Measurements from ENCODE around the gene NOTCH3.

The NOTCH3 gene

DNA sequence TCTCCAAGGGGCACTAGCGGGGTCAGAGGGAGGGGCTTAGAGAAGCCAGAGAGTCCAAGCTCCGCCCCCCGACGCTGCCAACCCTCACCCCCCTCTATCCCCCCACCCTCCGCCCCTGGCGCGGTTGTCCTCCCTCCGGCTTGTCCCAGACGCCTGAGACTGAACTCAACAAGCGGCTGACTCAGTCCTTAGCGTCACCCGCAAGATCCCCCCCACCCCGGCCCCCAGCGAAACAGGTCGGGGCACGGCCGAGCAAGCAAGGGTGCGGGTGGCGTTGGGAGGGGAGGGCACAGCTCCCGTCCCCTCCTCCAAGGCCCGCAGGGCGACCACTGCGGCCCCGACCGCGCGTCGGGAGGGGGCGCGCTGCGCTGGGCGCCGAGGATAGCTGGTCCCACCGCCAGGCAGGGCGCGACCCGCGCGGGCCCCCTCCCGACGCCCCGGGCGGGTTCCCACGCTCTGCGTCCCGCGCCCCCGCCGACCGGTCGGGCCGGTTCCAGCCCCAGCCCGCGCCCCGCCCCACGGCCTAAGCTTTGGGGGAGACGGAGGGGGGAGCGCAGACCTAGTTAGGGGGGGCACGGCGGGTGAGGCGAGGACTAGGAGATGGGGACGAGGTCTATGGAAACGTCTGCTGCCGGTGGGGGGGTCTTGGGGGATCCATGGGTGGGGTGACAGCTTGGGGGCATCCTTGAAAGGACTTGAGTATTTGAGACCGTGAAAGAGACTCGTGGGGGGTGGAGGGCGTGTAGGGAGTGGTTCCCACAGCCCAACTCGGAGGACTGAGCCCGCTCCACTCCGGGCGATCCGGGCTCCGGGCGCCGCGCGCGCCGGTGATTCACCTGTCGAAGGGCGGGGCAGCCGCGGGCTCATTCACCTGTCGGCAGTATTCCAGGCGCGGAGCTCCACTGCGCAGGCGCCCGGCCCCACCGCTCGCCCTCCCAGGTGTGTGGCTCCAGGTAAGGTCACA lies 5.1 kb downstream of the NOTCH3 start:
- peak; percentile 63 to 73 for DNase-seq

DNA sequence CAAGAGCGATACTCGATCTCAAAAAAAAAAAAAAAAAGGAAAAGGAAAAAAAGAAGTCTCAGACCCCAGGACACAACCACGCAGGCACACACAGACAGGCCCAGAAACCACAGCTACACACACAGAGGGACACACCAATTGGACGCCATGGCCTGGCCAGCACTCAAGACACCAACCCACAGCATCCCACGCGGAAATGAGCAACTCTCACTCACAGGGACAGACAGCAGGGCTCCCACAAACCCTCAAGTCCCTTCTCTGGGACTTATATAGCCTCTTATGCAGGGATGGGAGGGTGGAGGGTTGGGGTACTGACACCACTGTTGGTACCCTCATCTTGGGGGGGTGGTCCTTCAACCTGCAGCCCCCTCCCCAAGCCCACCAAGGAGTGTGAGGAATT lies 5.9 kb downstream of the NOTCH3 start:
- DNase-seq: no peak

DNA sequence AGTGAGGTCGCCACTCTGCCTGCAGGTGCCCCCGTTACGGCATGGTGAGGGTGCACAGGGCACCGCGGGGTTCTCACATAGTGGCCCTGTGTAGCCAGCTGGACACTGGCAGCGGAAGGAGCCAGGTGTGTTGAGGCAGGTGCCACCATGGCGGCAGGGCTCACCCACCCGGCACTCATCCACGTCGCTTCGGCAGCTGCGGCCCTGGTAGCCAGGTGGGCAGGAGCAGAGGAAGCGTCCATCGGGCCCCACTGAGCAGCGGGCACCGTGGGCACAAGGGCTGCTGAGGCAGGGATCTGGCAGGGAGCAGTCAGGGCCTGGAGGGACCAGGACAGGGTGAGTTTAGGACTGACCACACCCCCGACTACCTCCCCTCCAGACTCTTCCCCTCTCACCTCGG lies 8.8 kb downstream of the NOTCH3 start:
- DNase-seq: no peak

DNA sequence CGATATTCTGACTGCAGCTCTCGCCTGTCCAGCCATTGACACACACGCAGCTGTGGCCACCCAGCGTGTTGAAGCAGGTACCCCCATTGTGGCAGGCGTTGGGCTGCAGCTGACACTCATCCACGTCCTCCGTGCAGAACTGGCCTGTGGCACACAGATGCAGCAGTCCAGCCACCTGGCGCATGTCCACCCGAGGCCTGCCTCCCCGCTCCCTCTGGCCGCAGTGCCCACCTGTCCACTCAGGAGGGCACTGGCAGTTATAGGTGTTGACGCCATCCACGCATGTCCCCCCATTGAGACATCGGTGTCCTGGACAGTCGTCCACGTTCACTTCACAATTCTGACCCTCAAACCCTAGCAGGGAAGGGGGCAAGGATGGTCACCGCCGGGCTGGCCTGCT lies 9.3 kb downstream of the NOTCH3 start:
- no peak for DNase-seq

DNA sequence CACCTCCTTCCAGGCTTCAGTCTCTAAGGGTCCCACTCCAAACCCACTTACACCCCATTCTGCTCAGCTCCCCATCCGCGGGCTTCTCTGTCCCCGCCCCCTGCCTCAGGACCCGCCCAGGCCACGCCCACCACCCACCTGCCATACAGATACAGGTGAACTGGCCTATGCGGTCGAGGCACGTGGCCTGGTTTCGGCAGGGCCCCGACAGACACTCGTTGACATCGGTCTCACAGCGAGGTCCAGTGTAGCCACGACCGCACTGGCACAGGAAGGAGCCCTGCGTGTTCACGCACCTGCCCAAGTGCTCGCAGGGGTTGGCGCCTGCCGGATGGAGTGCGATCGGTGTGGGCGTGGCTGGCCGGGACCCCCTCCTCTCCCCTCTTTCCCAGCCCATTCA lies 11.9 kb downstream of the NOTCH3 start:
- DNase-seq: no peak

DNA sequence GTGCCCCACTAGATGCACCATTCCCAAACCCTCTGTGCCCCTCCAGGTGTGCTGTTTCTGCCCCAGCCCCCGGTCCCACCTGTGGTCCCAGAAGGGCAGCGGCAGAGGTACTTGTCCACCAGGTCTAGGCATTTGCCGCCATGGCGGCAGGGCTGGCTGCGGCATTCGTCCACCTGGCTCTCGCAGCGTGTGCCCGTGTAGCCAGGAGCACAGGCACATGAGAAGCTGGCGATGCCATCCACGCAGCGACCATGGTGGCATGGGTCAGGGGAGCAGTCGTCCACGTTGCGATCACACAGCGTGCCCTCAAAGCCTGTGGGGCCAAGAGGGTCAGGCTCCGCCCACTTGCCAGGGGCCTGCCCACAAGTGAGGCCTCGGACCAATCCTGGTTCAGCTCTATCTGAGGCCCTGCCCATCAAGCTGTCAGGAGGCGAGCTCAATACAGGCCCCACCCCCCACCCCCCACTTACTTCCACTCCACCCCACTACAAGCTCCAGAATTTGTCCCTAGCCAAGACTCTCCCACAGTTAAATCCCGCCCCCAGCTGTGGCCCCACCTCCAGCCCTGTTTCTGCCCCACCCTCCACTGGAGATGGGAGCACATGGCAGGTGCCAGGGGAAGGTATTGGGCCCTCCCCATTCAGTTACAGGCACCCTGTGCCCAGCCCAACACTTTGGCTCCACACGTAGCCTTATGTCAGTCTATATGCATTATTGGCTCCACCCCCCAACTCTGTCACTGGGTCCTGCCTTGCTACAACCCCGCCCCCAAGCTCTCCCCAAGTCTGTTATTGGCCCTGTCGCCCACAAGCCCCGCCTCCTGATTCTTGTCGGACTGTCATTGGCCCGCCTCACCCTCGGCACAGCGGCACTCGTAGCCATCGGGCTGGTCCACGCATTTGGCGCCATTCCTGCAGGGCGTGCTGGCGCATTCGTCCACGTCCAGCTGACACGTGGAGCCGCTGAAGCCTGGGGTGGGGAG lies 13.5 kb downstream of the NOTCH3 start:
- DNase-seq: no peak

DNA sequence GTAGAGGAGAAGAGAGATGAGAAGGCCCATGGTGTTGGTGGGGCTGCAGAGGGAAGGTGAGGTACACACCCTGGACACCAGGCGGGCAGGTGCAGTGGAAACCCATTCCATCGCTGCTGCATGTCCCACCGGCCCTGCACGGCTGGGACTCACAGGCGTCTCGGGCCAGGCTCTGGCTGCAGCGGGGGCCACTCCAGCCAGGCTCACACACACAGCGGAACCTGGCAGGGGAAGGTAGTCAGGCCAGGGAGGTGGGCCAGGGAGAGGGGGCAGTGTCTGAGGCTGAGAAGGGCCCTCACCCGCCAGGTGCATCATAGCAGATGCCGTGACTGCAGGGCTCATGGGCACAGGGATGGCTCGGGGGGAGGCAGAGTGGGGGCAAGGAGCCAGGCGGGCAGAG lies 15.6 kb downstream of the NOTCH3 start:
- no peak for DNase-seq

DNA sequence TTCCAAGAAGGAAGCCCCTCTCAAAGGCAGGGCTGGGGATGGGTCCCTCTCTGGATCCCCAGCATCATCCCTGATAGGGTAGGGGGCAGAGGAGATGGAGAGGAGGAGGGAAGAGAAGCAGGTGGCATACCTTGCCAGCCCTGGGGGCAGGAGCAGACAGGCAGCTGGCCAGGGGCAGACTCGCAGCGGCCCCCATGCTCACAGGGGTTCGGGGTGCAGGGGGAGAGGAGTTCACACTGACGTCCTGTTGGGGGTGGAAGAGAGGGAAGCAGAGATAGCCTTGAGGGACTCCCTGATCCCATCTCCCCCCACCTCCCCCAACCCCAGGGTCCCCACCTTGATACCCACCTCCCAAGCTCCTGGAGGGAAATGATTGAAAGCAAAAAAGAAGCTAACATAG lies 16.0 kb downstream of the NOTCH3 start:
- DNase-seq: no peak

DNA sequence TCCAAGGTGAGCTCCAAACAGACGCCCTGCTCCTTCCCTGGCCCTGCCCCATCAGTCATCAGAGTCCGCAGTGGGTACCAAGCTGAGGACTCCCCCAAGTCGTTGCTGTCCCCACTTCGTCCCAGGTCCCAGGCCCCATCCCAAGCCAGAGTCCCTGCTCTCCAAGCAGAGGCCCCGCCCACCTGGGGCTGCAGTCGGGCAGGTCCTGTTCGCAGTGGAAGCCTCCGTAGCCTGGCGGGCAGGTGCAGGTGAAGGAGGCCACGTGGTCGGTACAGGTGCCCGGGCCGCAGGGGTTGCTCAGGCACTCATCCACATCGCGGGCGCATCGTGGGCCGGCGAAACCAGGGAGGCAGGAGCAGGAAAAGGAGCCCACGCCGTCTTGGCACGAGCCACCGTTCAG lies 19.4 kb downstream of the NOTCH3 start:
- DNase-seq: peak; percentile 10 to 44

DNA sequence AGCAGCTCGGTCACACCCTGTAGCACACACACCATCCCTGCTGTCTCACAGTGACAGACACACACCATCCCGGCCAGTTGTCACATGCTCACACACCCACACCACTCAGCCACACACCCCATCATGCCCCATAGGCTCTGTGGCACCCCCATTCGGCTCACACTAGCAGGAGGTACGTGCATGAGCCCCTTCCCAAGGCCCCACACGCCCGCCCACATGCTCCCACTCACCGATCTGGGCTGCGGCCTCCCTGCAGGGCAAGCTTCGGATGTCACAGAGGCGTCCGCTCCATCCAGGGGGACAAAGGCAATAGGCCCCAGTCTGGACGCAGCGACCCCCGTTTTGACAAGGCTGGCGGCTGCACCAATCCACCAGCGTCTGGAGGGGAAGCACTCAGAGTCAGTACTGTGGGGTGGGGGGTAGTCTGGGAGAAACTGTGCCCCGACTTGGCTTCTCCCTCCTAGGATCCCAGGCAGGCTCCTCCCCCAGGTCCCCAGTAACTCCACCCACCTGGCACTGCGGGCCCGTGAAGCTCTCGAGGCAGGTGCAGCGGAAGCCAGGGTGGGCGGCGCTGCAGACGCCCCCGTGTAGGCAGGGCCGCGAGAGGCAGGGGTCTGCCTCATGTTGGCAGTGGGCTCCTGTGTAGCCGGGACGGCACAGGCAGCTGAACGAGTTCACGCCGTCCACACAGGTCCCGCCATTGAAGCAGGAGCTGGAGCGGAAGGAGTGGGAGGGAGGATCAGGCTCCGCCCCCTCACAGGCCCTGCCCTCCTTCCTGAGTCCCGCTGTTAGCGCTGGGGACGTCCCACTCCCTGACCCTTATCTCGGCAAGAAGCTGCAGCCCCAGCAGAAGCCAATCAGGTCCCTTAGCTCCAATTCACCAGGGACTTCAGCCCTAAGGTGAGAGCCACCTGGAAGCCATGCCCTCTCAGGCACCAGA lies 20.1 kb downstream of the NOTCH3 start:
- DNase-seq: peak; percentile 53 to 69

DNA sequence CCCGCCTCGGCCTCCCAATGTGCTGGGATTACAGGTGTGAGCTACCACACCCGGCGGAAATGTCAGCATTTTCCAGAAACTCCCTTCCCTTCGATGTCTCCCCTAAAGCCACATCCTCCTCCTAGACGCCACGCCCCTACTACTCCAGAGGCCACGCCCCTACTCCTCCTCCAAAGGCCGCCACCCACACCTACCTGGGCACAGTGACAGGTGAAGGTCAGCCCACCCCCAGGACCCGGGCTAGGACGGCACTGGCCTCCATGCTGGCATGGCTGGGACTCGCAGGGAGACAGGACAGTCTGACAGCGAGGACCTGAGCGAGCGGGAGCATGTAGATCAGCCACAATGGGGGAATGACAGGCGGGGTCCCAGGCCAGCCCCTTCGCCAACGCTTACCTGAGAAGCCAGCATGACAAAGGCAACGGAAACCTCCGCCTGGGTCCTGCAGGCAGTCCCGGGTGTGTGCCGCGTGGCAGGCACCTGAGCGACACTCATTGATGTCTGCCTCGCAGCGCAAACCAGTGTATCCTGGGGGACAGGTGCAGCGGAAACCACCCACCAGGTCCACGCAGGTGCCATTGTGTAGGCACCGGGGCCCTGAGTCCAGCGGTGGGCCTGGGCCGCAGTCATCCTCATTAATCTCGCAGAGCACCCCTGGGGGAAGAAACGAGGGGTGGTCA lies 22.0 kb downstream of the NOTCH3 start:
- no peak for DNase-seq

DNA sequence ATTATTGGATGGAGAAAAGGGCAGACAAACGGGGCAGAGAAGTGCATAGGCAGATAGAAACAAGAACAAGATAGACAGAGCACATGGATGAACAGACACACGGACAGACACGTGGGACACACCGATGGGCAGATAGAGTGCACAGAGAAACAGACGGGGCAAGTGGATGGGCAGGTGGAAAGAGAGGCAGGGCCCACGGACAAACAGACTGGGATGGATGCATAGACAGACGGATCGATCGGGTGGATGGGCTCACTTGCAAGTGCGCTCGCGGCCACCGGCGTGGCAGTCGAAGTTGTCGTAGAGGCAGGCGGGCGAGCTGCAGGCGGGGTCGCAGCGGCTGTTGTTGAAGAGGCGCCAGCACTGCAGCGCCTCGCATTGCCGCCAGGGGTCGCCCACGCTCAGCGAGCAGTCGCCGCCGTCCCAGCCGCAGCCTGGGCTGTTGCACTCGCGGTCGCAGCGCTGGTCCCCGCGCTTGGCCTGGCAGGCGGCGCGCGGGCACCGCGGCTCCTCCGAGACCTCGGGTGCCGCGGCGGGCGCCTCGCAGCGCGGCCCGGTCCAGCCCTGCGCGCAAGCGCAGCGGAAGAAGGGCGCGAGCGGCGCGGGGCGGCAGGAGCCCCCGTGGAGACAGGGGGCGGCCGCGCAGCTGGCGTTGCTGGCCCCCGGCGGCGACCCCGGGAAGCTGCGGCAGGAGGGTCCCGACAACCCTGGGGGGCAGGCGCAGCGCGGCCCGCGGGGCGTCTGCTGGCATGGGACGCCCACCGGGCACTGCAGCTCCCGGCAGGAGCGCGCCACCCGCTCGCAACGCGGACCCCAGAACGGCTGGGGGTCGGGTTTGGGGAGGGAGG lies 23.3 kb downstream of the NOTCH3 start:
- peak; percentile 73 to 79 for DNase-seq

DNA sequence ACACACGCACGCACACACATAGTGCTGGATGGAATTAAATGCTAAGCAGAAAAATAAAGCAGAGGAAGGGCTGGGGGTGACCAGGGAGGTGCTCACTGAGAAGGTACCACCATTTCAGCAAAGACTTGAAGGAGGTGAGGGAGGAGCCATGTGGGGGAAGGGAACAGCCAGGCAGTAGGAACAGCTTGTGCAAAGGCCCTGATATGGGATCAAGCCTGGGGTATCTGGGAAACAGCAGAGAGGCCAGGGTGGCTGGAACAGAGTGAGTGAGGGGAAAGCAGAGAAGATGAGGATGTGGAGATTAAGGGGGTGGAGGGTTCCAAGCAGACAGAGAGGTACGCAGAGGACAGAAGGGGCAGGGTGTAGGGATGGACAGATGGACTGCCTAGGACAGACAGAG lies 25.2 kb downstream of the NOTCH3 start:
- DNase-seq: no peak

DNA sequence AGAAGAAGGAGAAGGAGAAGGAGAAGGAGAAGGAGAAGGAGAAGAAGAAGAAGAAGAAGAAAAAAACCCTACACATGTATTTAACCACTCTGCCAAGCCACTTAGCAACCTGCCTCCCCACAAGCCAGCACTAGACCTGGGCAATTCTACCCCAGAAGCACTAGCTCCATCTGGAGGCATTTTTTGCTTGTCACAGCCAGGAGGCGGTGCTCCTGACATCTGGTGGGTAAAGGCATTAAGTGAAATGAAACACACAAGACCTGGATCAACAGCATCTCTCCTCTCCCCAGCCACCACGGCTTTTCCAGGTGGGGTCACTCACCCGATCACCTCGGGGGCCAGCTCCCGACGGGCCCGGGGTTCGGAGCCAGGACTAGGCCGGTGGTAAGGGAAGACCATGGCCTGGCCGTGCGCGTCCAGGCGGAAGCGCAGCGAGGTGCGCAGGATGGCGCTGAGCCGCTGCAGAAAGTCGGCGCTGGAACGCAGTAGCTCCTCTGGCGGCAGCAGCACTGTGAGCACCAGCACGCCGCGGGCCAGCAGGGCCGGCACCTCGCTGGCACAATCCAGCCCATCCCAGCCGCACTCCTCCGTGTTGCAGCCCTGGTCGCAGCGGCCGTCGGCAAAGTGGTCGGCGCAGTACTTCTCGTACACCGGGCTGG lies 26.9 kb downstream of the NOTCH3 start:
- DNase-seq: no peak

DNA sequence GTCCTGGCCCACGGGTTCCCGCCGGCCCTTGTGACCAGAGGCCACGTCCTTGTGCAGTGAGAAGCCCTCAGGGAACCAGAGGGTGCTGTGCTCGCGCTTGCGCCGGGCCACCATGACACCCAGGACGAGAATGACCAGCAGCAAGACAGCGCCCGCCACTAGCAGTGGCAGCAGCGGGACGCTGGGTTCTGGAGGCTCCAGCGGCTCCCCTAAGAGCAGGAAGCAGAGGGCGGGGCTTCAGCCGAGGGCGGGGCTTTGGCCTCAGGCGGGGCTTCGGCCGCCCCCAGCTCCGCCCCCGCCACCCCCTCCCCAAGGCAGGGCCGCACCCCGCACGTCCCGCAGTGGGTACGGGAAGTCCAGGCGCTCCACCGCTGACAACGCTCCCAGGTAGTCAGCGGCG lies 30.4 kb downstream of the NOTCH3 start:
- DNase-seq: no peak

DNA sequence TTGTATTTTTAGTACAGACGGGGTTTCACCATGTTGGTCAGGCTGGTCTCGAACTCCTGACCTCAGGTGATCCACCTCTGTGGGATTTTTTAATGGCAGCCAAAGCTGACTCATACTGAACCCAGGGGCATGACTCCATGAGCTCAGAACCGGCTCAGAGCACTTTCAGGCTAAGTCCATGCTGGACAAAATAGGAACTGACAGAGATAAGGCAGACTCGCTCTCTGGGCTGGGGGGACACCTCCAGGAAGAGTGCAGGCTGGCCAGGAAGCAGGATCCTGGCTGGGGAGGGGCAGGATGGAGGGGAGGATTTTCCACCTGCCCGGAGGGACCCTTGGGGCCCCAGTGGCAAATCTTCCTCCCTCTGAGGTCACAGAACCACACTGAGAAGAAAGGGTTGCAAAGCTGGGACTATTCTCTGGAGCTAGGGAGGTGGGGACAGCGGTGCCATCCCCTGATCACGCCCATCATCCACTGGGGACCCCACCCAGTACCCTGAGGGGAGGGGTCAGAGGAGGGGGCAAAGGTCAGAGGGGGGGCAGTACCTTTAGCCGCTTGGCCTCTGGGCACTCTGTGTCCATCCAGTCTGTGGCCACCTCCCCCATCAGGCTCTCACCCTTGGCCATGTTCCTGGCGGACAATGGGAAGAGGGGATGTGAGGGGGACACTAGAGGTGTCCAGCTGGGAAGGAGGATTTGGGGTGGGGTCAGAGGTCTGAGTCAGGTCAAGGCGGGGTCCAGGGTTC lies 31.1 kb downstream of the NOTCH3 start:
- DNase-seq: no peak

DNA sequence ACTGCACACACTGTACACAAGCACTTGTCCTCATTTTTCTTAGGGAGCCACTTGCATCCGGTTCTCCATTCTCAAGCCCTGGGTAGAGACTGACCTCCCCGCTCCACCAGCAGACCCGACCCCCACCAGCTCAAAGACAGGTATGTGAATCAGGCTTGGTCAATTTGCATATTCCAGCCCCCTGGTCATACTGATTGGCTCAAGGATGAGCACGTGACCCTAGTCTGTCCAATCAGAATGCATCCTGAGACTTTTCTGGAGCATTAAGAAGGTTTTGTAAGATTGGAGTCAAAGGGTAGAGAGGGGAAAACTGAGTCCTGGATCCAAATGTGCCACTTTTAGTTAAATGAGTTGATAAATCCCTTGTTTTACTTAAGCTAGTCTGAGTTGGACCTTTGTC lies 34.1 kb downstream of the NOTCH3 start:
- DNase-seq: no peak

DNA sequence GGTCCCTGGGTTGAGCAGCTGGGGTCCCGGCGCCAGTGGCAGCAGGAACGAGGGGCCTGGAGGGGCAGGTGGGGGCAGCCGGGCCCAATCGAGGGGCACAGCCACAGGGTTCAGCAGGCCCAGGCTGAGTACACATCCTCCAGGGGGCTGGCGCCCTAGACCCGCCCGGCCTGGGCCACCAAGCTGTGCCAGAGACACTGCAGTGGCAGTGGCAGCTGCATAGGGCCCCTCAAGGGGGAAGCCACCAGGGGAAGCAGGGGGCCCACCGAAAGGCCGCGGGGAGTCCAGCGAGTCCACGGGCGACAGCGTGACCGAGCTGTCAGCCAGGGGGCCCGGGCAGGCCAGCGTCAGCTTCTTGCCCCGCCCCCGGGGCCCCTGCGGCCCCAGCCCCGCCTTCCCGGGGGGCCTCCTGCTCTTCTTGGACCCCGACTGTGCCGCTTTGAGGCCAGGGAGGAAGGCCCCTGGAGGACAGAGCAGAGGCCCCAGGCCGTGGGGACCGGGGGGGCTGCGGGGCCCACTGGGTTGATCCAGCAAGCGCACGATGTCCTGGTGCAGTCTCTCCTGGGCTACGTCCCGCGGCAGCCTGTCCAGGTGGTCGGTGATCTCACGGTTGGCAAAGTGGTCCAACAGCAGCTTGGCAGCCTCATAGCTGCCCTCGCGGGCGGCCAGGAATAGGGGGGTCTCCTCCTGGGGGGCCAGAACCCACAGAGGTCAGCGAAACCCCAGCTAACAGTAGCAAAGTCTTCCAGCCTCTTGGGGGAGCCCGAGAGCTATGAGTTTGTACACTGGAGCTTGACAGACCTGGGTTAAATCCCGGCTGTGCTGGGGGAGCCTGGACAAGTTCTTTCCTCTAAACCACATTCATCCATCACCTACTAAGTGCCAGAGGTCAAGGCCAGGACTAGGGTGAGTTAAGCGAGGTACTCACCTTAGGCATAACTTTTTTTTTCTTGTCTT lies 39.5 kb downstream of the NOTCH3 start:
- peak; percentile 17 to 31 for DNase-seq

Data from NCI-H2081 (cell line).